OCI-LY7 (cell line): Measurements from ENCODE around the gene PAX2. TPM values are rescaled to one million over a fixed set of nuclear protein-coding genes. Genes with fewer than 3 reads are reported as not detected.

Experiments used
- BruUV-seq: library from RNA; stranded (reverse); fragments of 400-500 nt; replicated peaks from 2 replicates; lab custom pipeline; 2021; lab: Mats Ljungman, UMichigan
- CTCF ChIA-PET: fragments of 300-600 bp; sonication (Branson Sonifier 250); formaldehyde crosslinking; loops from one replicate; lab custom pipeline; 2022; ENCODE audit warnings: antibody characterized with exemption; ENCODE audit not compliant: unreplicated experiment; lab: Charles Lee
- POLR2A ChIA-PET: fragments of 300-600 bp; sonication (Branson Sonifier 250); formaldehyde crosslinking; loops from one replicate; lab custom pipeline; 2022; ENCODE audit warnings: antibody characterized with exemption; lab: Charles Lee
- DNase-seq: peaks from one replicate; pipeline ENCODE4 v3.0.0-alpha.2; 2015; ENCODE audit warnings: low spot score
- H2AFZ ChIP-seq: fragments of 200-600 bp; sonication (generic), shearing (Covaris generic); 2 replicates; pipeline ENCODE4 v1.6.1; 2014; ENCODE audit warnings: mild to moderate bottlenecking, antibody characterized with exemption, low read length, moderate library complexity
- H3K27ac ChIP-seq: fragments of 200-600 bp; sonication (generic); 2 replicates; pipeline ENCODE4 v1.5.1; 2014; ENCODE audit warnings: mixed run types, low read depth, mild to moderate bottlenecking, moderate library complexity, low read length, inconsistent platforms; ENCODE audit not compliant: poor library complexity, severe bottlenecking
- H3K36me3 ChIP-seq: fragments of 200-600 bp; sonication (generic); 2 replicates; pipeline ENCODE4 v1.6.1; 2014; ENCODE audit warnings: mild to moderate bottlenecking, antibody characterized with exemption, low read length, moderate library complexity, mixed read lengths; ENCODE audit not compliant: insufficient read depth
- H3K4me1 ChIP-seq: fragments of 200-600 bp; sonication (generic); 2 replicates; pipeline ENCODE4 v1.5.1; 2014; ENCODE audit warnings: mild to moderate bottlenecking, low read length; ENCODE audit not compliant: insufficient read depth, poor library complexity, severe bottlenecking
- H3K4me2 ChIP-seq: fragments of 200-600 bp; sonication (generic); 2 replicates; pipeline ENCODE4 v1.6.1; 2014; ENCODE audit warnings: mild to moderate bottlenecking, low read length
- H3K4me3 ChIP-seq: fragments of 200-600 bp; sonication (generic); 2 replicates; pipeline ENCODE4 v1.5.1; 2014; ENCODE audit warnings: mild to moderate bottlenecking, low read depth, low read length; ENCODE audit not compliant: poor library complexity, severe bottlenecking
- H3K79me2 ChIP-seq: fragments of 200-600 bp; sonication (generic); 2 replicates; pipeline ENCODE4 v1.6.1; 2016; ENCODE audit warnings: low read depth, mild to moderate bottlenecking, low read length, moderate library complexity, mixed read lengths; ENCODE audit not compliant: insufficient read depth
- H3K9me2 ChIP-seq: fragments of 200-600 bp; sonication (generic); 2 replicates; pipeline ENCODE4 v1.6.1; 2016; ENCODE audit warnings: mild to moderate bottlenecking, low read length, mixed read lengths; ENCODE audit not compliant: insufficient read depth
- H3K9me3 ChIP-seq: fragments of 200-600 bp; sonication (generic); 2 replicates; pipeline ENCODE4 v1.6.1; 2014; ENCODE audit warnings: mild to moderate bottlenecking, mixed run types, low read length, mixed read lengths
- H4K20me1 ChIP-seq: fragments of 200-600 bp; sonication (generic); 2 replicates; pipeline ENCODE4 v1.6.1; 2014; ENCODE audit warnings: mild to moderate bottlenecking, antibody characterized with exemption, low read length, moderate library complexity, mixed read lengths; ENCODE audit not compliant: insufficient read depth
- EZH2phosphoT487 ChIP-seq: fragments of 200-600 bp; sonication (generic); IDR thresholded peaks from 2 replicates; pipeline ENCODE4 v1.6.1; 2018; ENCODE audit warnings: low read depth, borderline replicate concordance, mild to moderate bottlenecking, mixed run types, antibody characterized with exemption, low read length, moderate library complexity, mixed read lengths
- intact Hi-C: fragments of 100-400 bp; cut with micrococcal nuclease; formaldehyde crosslinking; loops from one replicate; pipeline ENCODE4 v1.10.0; 2022; ENCODE audit not compliant: unreplicated experiment
- total RNA-seq, 2 experiments: library from RNA; depleted of rRNA in 1 of 2; stranded (reverse); fragments of >200 nt in 1 of 2; shearing (Covaris generic) in 1 of 2; gene quantifications; 2 replicates each; pipeline ENCODE4 v1.2.3, GENCODE V29; 2014 to 2022
- TF ChIP-seq, protein P1 (sequence below): fragments of 200-600 bp; sonication (generic); conservative IDR thresholded peaks from 2 replicates; pipeline ENCODE4 v1.5.1; 2014; ENCODE audit warnings: mild to moderate bottlenecking, antibody characterized with exemption, low read length, moderate library complexity, mixed read lengths

The PAX2 gene
- total RNA-seq, 2 experiments from 2014 or later, result not detected

- H2AFZ ChIP-seq, result no peak overlapping the region
- H3K4me1 ChIP-seq, result no peaks in the 10 kb centered on the region
- TF ChIP-seq, protein P1, sequence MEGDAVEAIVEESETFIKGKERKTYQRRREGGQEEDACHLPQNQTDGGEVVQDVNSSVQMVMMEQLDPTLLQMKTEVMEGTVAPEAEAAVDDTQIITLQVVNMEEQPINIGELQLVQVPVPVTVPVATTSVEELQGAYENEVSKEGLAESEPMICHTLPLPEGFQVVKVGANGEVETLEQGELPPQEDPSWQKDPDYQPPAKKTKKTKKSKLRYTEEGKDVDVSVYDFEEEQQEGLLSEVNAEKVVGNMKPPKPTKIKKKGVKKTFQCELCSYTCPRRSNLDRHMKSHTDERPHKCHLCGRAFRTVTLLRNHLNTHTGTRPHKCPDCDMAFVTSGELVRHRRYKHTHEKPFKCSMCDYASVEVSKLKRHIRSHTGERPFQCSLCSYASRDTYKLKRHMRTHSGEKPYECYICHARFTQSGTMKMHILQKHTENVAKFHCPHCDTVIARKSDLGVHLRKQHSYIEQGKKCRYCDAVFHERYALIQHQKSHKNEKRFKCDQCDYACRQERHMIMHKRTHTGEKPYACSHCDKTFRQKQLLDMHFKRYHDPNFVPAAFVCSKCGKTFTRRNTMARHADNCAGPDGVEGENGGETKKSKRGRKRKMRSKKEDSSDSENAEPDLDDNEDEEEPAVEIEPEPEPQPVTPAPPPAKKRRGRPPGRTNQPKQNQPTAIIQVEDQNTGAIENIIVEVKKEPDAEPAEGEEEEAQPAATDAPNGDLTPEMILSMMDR, result no peak
- no peak for TF ChIP-seq EZH2phosphoT487
- no peaks in the 10 kb centered on the region for H3K9me3 ChIP-seq
- no peaks in the 10 kb centered on the region for H3K79me2 ChIP-seq
- H3K27ac ChIP-seq, result no peak overlapping the region
- no peak for DNase-seq
- no peak overlapping the region for H3K4me2 ChIP-seq
- CTCF ChIA-PET, result no interaction called here
- no TSS peak for BruUV-seq
- POLR2A ChIA-PET, result no interaction called here
- H3K4me3 ChIP-seq, result no peak overlapping the region
- H3K9me2 ChIP-seq, result no peaks in the 10 kb centered on the region
- no peaks in the 10 kb centered on the region for H4K20me1 ChIP-seq
- H3K36me3 ChIP-seq, result no peaks in the 10 kb centered on the region
- intact Hi-C loops, result no loop called here
Measured at GRCh38 chr10:100790761-100791208, 45.4 kb downstream of the PAX2 start.

GRCh38 chr10:100791369-100792058 lies 46.1 kb downstream of the PAX2 start:
- Histone ChIP-seq H3K9me3 (no peaks in the 10 kb centered on the region), H3K9me2 (no peaks in the 10 kb centered on the region), H3K4me1 (no peaks in the 10 kb centered on the region), H2AFZ (no peak overlapping the region), H4K20me1 (no peaks in the 10 kb centered on the region), H3K79me2 (no peaks in the 10 kb centered on the region), H3K27ac (no peak overlapping the region), H3K4me3 (no peak overlapping the region), H3K36me3 (no peaks in the 10 kb centered on the region), H3K4me2 (no peak overlapping the region)
- TF ChIP-seq, protein P1, result no peak
- TF ChIP-seq EZH2phosphoT487, result no peak
- no peak for DNase-seq
- intact Hi-C loops, result no loop called here
- POLR2A ChIA-PET, result no interaction called here
- no TSS peak for BruUV-seq
- CTCF ChIA-PET, result no interaction called here

- ChIA-PET CTCF (no interaction called here), POLR2A (no interaction called here)
- BruUV-seq, result no TSS peak
- H3K4me3 ChIP-seq, result no peak overlapping the region
- no peaks in the 10 kb centered on the region for H3K9me3 ChIP-seq
- H3K4me2 ChIP-seq, result no peak overlapping the region
- H3K9me2 ChIP-seq, result no peaks in the 10 kb centered on the region
- DNase-seq, result no peak
- no peaks in the 10 kb centered on the region for H3K4me1 ChIP-seq
- intact Hi-C loops, result no loop called here
- no peaks in the 10 kb centered on the region for H3K36me3 ChIP-seq
- no peaks in the 10 kb centered on the region for H4K20me1 ChIP-seq
- H3K79me2 ChIP-seq, result no peaks in the 10 kb centered on the region
- H3K27ac ChIP-seq, result no peak overlapping the region
- no peak overlapping the region for H2AFZ ChIP-seq
- TF ChIP-seq, protein P1, result no peak
- no peak for TF ChIP-seq EZH2phosphoT487
Measured at GRCh38 chr10:100792574-100792973, 47.2 kb downstream of the PAX2 start.
